CD4-positive, alpha-beta T cell treated with Interleukin-6 for 4 hours (primary cell): ENCODE data around the gene ADPRHL1.
"Not testable (repeated sequence)": the region's sequence is repeated elsewhere in the genome, so short reads cannot be mapped to it uniquely, and the experiment has no call there.

ENCODE experiments used
- DNase-seq: peaks from one replicate; pipeline ENCODE4 v3.0.0-alpha.2; 2020; ENCODE audit warnings: mixed read lengths

ADPRHL1 gene

DNA sequence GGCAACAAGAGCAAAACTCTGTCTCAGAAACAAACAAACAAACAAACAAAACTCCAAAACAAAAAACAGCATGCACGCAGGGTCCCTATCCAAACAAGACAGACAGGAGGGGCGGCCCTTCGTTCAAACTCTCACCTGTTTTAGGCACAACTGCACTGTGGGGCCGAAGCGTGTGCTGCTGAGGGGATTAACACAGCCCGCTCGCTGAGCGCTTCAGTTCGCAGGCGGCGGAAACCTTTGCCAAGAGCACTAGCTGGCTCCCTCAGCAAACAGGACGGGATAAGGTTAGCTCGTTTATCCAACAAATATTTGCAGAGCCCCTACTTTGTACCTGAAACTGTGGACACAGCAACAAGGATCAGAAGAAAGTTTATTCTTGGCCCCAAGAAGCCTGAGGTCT lies 1.6 kb upstream of the ADPRHL1 start:
- DNase-seq, result no peak

DNA sequence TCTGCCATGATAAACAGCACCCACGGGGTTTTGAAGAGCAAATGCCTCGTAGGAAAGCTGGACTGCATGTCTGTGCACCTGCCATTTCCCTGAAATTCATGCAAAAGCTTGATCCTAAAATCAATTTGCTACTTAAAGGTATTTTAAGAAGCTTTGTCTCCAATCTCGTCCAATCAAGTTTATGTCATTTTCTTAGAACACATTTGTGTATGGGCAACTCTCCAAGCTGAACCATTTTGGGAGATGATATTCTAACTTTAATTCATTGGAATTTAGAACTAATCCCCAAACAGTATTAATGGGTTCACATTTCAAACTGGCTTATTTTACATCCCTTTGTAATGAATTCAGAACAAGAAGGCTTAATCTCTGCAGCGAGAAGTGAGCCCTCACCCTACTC lies 822 bp downstream of the ADPRHL1 start:
- no peak for DNase-seq

DNA sequence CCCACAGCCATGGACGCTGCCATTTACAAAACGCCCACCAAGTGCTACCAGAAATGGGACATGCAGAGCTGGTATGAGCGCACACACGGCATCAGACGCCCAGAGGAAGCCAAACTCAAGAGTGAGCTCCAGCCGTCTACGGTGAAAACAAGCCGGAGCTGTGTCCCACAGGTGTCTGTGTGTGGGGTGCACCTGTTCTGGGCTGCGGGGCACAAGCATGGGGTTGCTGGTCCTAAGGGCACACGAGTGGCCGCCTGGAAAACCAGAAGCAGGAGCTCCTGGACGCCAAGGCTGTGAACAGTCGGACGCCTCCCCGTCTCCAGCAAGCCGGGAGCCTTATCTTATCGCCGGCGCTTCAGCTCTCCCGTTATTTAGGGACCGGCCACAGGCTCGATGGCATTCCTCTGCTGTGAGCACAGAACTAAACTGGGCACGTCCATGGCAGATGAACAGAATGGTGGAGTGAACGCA lies 1.3 kb downstream of the ADPRHL1 start:
- DNase-seq, result no peak

DNA sequence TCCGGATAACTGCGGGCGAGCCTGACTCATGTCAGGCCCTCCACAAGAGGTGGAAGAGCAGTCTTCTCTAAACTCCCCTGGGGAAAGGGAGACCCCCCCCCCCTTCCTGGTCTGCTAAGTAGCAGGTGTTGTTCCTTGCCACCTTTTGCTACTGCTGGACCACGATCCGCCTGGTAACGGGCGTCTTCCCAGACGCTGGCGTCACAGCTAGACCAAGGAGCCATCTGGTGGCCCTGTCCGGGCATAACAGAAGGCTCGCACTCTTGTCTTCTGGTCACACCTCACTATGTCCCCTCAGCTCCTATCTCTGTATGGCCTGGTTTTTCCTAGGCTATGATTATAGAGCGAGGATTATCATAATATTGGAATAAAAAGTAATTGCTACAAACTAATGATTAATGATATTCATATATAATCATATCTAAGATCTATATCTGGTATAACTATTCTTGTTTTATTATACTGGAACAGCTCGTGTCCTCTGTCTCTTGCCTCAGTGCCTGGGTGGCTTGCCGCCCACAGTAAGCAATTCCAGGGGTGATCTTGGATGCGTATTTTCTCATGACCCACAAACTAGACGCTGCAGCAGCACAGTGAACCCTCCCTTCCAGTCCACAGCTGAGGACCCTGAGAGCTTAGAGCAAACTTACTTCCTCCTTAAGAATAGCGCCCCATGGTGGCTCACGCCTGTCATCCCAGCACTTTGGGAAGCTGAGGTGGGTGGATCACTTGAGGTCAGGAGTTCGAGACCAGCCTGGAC lies 2.2 kb downstream of the ADPRHL1 start:
- not testable (repeated sequence) for DNase-seq

DNA sequence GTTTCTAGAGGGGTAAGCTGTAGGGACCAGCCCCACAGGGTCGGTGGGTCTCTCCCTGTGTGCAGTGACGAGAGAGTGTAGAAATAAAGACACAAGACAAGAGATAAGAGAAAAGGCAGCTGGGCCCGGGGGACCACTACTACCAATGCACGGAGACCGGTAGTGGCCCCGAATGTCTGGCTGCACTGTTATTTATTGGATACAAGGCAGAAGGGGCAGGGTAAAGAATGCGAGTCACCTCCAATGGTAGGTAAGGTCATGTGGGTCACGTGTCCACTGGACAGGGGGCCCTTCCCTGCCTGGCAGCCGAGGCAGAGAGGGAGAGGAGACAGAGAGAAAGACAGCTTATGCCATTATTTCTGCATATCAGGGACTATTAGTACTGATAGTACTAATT lies 2.9 kb downstream of the ADPRHL1 start:
- DNase-seq, result not testable (repeated sequence)

DNA sequence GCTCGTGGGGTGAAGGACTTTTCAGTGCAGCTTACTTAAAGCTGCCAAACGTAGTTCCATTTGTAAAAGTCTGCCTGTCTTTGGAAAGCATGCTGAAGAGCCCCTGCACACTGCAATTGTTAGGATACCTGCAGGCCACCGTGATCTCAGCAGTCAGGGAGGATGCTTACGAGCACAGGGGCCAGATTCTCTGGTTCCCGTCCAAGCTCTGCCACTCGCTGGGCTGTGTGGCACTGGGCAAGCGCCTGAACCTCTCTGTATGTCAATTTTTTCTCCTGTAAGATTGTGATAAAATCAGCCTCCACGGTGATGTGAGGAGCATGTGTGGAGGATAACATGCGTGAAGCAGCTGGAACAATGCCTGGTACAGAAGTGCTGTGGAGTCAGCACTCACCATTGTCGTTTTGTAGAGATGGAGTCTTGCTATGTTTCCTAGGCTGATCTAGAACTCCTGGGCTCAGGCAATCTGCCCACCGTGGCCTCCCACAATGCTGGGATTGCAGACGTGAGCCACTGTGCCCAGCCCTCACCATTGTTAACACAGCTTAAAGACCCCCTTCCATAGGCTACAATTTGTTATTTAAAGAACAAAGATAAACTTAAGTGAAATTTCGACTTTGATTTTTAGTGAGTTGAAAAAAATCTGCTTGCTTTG lies 3.5 kb downstream of the ADPRHL1 start:
- DNase-seq, result no peak

DNA sequence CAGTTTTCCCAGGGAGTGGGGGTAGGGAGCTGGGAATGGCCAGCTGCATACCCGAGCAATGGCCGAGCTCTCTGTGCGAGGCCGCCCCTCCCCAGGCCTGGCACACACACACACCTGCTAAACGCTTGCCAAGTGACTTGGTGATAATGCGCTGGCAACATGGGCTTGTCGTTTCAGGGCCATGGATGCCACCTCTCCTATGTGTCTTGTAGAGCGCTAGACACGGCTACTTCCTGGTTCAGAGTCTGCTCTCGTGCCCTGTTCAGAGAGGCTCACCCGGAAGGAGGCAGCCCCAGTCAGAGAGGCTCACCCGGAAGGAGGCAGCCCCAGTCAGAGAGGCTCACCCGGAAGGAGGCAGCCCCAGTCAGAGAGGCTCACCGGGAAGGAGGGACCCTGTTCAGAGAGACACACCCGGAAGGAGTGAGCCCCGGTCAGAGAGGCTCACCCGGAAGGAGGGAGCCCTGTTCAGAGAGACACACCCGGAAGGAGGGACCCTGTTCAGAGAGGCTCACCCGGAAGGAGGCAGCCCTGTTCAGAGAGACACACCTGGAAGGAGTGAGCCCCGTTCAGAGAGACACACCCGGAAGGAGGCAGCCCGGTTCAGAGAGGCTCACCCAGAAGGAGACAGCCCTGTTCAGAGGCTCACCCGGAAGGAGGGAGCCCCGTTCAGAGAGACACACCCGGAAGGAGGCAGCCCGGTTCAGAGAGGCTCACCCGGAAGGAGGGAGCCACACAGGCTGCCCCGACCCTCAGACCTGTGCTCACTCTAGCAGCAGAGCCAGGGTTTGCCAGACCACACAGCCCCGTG lies 4.2 kb downstream of the ADPRHL1 start:
- peak; percentile 44 for DNase-seq

DNA sequence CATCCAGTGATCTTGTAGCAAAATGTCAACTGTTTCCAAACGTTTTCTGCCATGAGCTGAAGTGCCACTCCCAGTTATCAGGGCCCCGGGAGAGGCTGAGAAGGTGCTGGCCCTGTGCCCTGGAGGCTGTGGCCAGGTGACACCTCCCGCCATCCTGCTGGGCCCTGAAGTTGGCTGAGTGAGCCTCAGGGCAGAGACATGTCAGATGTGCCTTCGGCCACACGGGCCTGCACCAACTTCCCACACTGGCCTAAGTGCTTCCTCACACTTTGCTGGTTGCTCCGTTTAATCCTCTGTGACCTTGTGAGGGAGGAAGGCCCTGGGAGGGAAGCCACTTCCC lies 4.8 kb downstream of the ADPRHL1 start:
- no peak for DNase-seq

DNA sequence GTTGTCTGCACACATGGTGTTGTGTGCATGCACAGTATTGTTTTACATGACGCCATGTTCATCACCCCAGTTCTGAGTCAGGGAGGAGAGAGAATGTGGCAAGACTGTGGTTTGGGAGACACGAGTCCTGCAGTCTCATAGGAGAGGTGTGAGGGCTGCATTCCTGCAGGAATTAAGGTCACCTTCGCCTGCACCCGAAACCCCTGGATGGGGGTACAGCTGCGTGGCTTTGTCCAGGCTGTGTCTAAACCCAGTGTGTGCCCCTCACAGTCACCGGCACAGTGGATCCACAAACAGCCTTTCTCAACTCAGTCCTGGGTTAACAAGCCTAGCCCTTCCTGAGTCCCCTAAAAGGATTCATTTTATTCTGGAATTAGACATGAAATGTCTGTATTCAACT lies 5.7 kb downstream of the ADPRHL1 start:
- no peak for DNase-seq

DNA sequence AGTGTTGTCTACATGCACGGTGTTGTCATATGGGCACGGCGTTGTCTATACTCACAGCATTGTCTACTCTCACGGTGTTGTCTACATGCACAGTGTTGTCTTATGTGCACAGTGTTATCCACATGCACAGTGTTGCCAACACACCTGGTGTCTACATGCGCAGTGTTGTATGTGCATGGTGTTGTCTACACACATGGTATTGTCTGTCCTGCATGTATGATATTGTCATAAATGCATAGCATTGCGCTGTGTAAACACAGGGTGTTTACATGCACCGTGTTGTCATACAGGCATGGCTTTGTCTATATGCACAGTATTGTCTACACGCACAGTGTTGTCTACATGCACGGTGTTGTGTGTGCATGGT lies 6.8 kb downstream of the ADPRHL1 start:
- no peak for DNase-seq

DNA sequence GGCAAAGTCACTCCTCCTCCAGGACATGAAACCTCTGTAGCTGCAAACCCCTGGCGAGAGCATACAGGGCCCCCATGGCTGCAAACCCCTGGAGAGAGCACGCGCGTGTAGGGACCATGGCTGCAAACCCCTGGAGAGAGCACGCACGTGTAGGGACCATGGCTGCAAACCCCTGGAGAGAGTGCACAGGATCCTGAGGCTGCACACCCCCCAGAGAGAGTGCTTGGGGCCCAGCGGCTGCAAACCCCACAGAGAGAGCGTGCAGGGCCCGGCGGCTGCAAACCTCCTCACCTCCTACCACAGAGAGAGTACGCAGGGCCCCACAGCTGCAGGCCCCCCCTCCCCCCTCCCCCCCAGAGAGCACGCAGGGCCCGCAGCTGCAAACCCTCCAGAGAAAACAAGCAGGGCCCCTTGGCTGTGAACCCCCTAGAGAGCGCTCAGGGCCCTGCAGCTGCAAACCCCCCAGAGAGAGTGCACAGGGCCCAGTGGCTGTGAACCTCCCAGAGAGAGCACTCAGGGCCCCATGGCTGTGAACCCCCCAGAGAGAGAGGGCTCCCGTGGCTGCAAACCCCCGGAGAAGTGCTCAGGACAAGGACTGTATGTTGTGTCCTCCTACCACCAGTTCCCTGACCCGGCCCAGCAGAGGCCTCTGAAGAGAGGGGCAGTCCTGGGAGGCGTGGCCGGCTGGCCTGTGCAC lies 7.3 kb downstream of the ADPRHL1 start:
- DNase-seq, result no peak

DNA sequence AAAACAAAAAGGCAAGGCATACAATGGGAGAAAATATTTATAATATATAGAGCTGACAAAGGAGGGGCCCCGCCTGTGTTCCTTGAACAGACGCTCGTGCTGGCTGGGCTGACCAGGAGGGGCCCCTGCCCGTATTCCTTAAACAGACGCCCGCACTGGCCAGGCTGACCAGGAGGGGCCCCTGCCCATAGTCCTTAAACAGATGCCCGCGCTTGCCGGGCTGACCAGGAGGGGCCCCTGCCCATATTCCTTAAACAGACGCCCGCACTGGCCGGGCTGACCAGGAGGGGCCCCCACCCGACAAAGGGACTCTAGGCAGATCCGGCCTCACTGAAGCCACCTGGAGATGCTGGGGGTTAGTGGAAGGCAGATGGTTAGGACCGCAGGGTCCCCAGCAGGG lies 9.3 kb downstream of the ADPRHL1 start:
- no peak for DNase-seq

DNA sequence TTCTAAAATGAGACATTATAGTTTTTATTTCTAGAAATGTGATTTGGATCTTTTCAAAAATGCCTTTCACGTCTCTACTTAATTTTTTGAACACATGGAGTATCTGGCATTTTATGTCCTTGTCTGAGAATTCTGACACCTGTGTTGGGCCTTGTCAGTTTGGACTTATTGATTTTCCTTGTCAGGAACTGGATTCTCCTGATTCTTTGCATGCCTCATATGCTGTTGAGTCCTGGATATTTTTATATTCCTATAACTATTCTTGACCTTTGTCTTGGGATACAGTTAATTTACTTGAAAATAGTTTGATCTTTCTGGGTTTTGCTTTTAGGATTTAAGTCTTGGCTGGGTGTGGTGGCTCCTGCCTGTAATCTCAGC lies 10.3 kb downstream of the ADPRHL1 start:
- DNase-seq, result no peak

DNA sequence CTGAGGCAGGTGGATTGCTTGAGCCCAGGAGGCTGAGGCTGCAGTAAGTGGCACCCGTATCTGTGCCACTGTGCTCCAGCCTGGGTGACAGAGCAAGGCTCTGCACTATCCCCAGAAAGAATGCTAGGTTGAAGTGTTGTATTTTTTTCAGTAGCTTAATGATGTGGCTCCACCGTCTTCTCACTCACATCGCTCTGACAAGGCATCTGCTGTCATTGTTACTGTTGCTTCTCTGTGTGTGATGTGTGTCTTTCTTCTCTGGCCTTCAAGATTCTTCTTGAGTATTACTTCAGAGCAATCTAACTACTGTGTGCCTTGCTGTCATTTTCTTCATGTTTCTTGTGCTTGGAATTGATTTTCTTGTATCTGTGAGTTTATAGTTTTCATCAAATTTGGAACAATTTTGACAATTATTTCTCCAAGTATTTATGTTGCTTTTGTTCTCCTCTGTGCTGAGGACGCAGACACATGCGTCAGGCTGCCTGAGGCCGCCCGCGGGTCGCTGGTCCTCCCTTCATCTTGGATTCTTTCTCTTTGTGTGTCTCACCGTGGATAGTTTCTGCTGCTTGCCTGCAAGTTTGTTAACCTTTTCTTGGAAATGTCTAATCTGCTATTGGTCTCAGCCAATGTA lies 10.8 kb downstream of the ADPRHL1 start:
- DNase-seq, result no peak

DNA sequence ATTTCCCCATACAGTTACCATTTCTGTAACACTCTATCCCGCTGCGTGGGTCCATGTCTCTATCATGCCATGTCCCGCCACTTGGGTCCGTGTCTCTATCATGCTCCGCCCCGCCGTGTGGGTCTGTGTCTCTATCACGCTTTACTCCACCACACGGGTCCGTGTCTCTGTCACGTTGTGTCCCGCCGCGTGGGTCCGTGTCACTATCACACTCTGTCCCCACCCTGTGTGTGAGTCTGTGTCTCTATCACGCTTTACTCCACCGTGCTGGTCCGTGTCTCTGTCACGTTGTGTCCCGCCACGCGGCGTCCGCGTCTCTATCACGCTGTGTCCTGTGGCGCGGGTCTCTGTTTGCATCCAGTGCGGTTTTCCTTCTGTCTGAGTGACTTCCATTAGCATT lies 11.6 kb downstream of the ADPRHL1 start:
- DNase-seq, result no peak

DNA sequence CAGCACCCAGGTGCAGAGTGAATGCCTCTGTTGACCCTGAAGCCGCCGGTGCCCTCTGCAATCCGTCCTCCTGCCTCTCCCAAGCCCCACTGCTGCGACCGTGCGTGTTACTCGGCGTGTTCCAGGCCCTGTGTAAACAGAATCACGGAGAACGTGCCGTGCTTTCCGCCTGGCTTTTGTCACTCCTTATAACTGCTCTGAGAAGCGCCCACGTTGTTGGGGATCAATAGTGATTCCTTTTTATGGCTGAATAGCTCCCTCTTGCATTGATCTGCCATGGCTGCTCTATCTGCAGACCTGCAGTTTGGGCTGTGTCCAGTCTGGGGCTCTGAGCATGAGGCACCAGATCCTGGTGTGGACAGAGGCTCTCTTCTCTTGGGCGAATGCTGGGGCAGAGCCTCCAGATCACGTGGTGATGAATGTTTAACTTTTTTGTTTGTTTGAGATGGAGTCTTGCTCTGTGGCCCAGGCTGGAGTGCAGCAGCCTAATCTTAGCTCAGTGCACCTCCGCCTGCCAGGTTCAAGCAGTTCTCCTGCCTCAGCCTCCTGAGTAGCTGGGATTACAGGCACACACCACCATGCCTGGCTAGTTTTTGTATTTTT lies 15.8 kb downstream of the ADPRHL1 start:
- DNase-seq, result no peak

DNA sequence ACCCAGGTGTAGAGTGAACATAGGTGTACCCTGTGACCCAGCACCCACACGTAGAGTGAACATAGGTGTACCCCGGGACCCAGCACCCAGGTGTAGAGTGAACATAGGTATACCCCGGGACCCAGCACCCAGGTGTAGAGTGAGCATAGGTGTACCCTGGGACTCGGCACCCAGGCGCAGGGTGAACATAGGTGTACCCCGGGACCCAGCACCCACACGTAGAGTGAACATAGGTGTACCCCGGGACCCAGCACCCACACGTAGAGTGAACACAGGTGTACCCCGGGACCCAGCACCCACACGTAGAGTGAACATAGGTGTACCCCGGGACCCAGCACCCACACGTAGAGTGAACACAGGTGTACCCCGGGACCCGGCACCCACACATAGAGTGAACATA lies 16.4 kb downstream of the ADPRHL1 start:
- not testable (repeated sequence) for DNase-seq

DNA sequence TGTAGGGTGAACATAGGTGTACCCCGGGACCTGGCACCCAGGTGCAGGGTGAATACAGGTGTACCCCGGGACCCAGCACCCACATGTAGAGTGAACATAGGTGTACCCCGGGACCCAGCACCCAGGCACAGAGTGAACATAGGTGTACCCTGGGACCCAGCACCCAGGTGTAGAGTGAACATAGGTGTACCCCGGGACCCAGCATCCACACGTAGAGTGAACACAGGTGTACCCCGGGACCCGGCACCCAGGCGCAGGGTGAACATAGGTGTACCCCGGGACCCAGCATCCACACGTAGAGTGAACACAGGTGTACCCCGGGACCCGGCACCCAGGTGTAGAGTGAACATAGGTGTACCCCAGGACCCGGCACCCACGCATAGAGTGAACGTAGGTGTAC lies 17.4 kb downstream of the ADPRHL1 start:
- DNase-seq, result not testable (repeated sequence)

DNA sequence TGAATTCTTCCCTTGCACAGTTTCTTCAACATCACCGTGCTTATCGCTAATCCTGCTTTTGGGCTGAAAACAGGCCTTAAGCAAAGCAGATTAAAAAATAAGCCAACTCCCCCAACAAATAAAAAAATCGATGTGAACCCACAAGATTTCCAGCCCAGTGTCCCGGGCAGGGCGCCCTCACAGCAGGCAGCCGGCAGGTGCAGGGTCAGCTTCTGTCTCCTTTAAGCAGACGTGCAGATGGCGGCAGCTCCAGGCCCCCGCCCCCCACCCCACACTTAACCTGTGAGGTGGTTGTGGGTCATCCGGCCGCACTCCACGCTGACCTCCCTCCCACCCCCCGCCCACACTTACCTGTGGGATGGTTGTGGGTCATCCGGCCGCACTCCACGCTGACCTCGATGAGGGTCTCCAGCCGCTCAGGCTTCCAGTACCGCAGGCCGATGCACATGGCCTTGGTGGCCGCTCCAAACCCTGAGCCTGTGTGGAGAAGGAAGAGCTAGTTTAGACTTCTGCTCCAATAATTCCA lies 19.8 kb downstream of the ADPRHL1 start:
- no peak for DNase-seq

DNA sequence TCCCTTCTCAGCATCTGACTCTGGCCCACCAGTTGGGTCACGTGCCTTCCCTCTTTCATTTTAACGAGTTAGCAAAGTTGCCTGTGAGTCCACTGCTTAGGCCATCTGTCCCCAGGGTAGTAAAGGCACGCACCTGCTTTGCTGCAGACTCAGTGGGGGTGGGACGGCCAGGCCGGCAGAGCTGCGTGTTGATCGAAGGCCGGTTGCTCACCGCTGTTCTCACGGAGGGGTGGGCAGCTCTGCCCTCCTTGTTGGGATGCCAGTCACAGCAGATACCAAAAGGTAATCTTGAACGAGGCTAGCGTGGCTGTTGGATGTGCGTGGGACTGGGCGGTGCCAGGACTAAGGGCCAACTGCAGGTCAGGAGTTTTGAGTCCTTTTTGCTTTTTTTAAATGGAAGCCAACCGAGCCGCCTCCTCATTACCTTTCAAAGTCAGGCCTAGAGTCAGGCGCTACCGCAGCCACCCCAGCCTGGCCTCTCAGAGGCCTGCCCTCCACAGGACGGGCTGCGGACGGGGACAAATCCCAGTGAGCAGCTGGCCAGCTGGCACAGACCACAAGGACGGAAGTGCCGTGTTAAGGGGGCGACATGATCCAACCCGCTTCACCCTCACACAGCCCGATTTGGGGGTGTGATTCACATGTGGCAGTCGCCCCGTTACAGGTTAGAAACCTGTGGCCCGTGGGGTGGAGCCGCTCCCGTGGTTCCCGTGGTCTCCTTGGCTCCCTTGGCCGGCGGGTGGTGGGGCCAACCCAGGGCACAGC lies 20.6 kb downstream of the ADPRHL1 start:
- no peak for DNase-seq

DNA sequence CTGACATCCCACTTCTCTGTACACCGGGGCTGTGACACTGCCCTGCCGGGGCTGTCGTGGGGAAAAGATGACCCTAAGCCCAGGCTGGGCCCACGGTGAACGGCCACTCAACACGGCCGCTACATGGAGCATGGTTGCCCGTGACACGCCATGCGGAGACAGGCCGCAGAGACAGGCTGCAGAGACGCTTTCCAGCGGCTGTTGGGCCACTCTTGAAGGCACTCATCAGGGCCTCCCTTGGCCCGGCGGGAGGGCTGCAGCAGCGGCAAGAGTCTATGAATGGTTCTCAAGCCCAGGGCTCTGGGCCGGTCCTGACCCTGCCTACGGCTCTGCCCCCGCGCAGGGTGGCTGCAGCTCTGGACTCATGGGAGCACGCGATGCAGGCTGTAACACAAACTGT lies 22.1 kb downstream of the ADPRHL1 start:
- no peak for DNase-seq
